GM21737 (cell line): ENCODE measurements around the gene MSI2.

Source experiments
- ATAC-seq: cut with Tn5 transposase; IDR thresholded peaks from one replicate; pipeline ENCODE4 v1.9.1; 2021; ENCODE audit warnings: mild to moderate bottlenecking, moderate library complexity; ENCODE audit not compliant: unreplicated experiment

The MSI2 gene

GRCh38 chr17:57559634-57560318, 303.5 kb downstream of the MSI2 start:
- no peak for ATAC-seq

GRCh38 chr17:57560319-57560705, 304.0 kb downstream of the MSI2 start:
- ATAC-seq = no peak

- no peak for ATAC-seq
Measured at GRCh38 chr17:57561072-57561861, 304.9 kb downstream of the MSI2 start.

GRCh38 chr17:57562184-57562698, 305.9 kb downstream of the MSI2 start:
- ATAC-seq = no peak

GRCh38 chr17:57563958-57564357, 307.6 kb downstream of the MSI2 start:
- no peak for ATAC-seq

GRCh38 chr17:57565176-57565575, 308.9 kb downstream of the MSI2 start:
- no peak for ATAC-seq

- ATAC-seq = no peak
Measured at GRCh38 chr17:57566721-57567120, 310.4 kb downstream of the MSI2 start.

- ATAC-seq = no peak
Measured at GRCh38 chr17:57567251-57567650, 310.9 kb downstream of the MSI2 start.

GRCh38 chr17:57568340-57568739, 312.0 kb downstream of the MSI2 start:
- no peak for ATAC-seq

- no peak for ATAC-seq
Measured at GRCh38 chr17:57569021-57569420, 312.7 kb downstream of the MSI2 start.

GRCh38 chr17:57569853-57570252, 313.5 kb downstream of the MSI2 start:
- no peak for ATAC-seq

- no peak for ATAC-seq
Measured at GRCh38 chr17:57570724-57571344, 314.5 kb downstream of the MSI2 start.

- no peak for ATAC-seq
Measured at GRCh38 chr17:57572062-57572461, 315.7 kb downstream of the MSI2 start.

GRCh38 chr17:57572600-57572999, 316.3 kb downstream of the MSI2 start:
- ATAC-seq = no peak

GRCh38 chr17:57574040-57574513, 317.8 kb downstream of the MSI2 start:
- ATAC-seq = no peak

GRCh38 chr17:57576744-57577143, 320.4 kb downstream of the MSI2 start:
- no peak for ATAC-seq

- no peak for ATAC-seq
Measured at GRCh38 chr17:57577751-57578607, 321.7 kb downstream of the MSI2 start.

GRCh38 chr17:57578608-57579225, 322.4 kb downstream of the MSI2 start:
- ATAC-seq = no peak

GRCh38 chr17:57579245-57579644, 322.9 kb downstream of the MSI2 start:
- ATAC-seq = no peak

- ATAC-seq = no peak
Measured at GRCh38 chr17:57580055-57580739, 323.9 kb downstream of the MSI2 start.
